Measurements from ENCODE around the gene IFNGR1.

Gene IFNGR1

DNA sequence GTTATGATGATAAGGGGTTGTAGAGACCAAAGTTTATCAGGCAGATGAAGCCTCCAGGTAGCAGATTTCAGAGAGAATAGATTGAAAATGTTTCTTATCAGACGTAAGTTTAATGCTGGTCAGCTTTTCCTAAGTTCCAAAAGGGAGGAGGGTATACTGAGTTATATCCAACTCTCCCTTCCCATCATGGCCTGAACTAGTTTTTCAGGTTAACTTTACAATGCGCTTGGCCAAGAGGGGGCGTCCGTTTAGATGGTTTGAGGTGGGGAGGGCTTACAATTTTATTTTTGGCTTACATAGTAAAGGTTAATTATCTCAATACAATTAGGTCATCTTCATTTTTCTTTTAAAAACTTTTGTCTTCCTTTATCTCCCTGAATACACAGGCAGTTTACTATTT, 26.4 kb downstream of the IFNGR1 start:
- H3K4ac ChIP-seq (ENCODE audit: low read length), result no peak overlapping the region
- no peak overlapping the region for H2AFZ ChIP-seq (ENCODE audit: low read length)
- no peak overlapping the region for H2BK12ac ChIP-seq (ENCODE audit: low read length)
- H2BK15ac ChIP-seq (ENCODE audit: low read length), result no peak overlapping the region
- no CpG with 5 or more reads among the region's 4 CpGs for WGBS, 2 donors (ENCODE audit: extremely low coverage in 2 of 2, insufficient read length in 2 of 2, insufficient replicate concordance in 1 of 2)
- no peaks in the 10 kb centered on the region for H3K79me1 ChIP-seq (ENCODE audit: low read depth, low read length)
- H3K4me2 ChIP-seq (ENCODE audit: insufficient read depth, low read length, poor library complexity, severe bottlenecking), result no peak overlapping the region
- H3K18ac ChIP-seq (ENCODE audit: low read length), result no peak overlapping the region
- no peak for DNase-seq (ENCODE audit: low spot score)
- peaks cover 0 to 11% of the 10 kb centered on the region in 2 donors for H3K36me3 ChIP-seq (replicated peaks in 1 of 2; ENCODE audit: control insufficient read depth in 2 of 2, insufficient read depth in 2 of 2, low read length in 2 of 2)
- no peak overlapping the region for H2BK120ac ChIP-seq (ENCODE audit: low read depth, low read length)
- H3K27ac ChIP-seq (replicated peaks; ENCODE audit: low read length), result no peak overlapping the region
- no peak overlapping the region for H2BK5ac ChIP-seq (ENCODE audit: low read length)
- no peak overlapping the region for H4K91ac ChIP-seq (ENCODE audit: low read depth, low read length, poor library complexity)
- H3K14ac ChIP-seq (ENCODE audit: low read length), result no peak overlapping the region
- peaks cover 4 to 5% of the 10 kb centered on the region in 2 donors for H3K9me3 ChIP-seq (replicated peaks in 1 of 2; ENCODE audit: control insufficient read depth in 2 of 2, insufficient read depth in 1 of 2, low read depth in 1 of 2, low read length in 2 of 2)
- H3K4me3 ChIP-seq (ENCODE audit: low read length in 2 of 2), result no peak overlapping the region
- H2AK5ac ChIP-seq (ENCODE audit: low read depth, low read length), result no peak overlapping the region
- H3K9ac ChIP-seq (ENCODE audit: low read depth, low read length, poor library complexity), result no peak overlapping the region
- H3K27me3 ChIP-seq (ENCODE audit: control insufficient read depth in 3 of 3, insufficient read depth in 3 of 3, low read depth in 1 of 3, low read length in 3 of 3), result no peaks in the 10 kb centered on the region
- H3K4me1 ChIP-seq (ENCODE audit: control insufficient read depth in 2 of 2, insufficient read depth in 1 of 2, low read depth in 1 of 2, low read length in 2 of 2), result no peaks in the 10 kb centered on the region
- H4K8ac ChIP-seq (ENCODE audit: low read depth, low read length), result no peak overlapping the region
- H3K23ac ChIP-seq (ENCODE audit: low read depth, low read length, poor library complexity), result no peak overlapping the region

- Histone ChIP-seq H3K18ac (ENCODE audit: low read length) (no peak overlapping the region), H3K4me3 (ENCODE audit: low read length in 2 of 2) (no peak overlapping the region), H2BK120ac (ENCODE audit: low read depth, low read length) (no peak overlapping the region), H2BK5ac (ENCODE audit: low read length) (no peak overlapping the region), H3K14ac (ENCODE audit: low read length) (no peak overlapping the region), H2AK5ac (ENCODE audit: low read depth, low read length) (no peak overlapping the region), H3K4ac (ENCODE audit: low read length) (no peak overlapping the region), H3K27me3 (ENCODE audit: control insufficient read depth in 3 of 3, insufficient read depth in 3 of 3, low read depth in 1 of 3, low read length in 3 of 3) (no peaks in the 10 kb centered on the region), H3K23ac (ENCODE audit: low read depth, low read length, poor library complexity) (no peak overlapping the region), H3K4me1 (ENCODE audit: control insufficient read depth in 2 of 2, insufficient read depth in 1 of 2, low read depth in 1 of 2, low read length in 2 of 2) (no peaks in the 10 kb centered on the region), H3K27ac (replicated peaks; ENCODE audit: low read length) (no peak overlapping the region), H2AFZ (ENCODE audit: low read length) (no peak overlapping the region), H3K9me3 (replicated peaks in 1 of 2; ENCODE audit: control insufficient read depth in 2 of 2, insufficient read depth in 1 of 2, low read depth in 1 of 2, low read length in 2 of 2) (peaks cover 4 to 11% of the 10 kb centered on the region in 2 donors), H4K8ac (ENCODE audit: low read depth, low read length) (no peak overlapping the region), H3K36me3 (replicated peaks in 1 of 2; ENCODE audit: control insufficient read depth in 2 of 2, insufficient read depth in 2 of 2, low read length in 2 of 2) (no peaks in the 10 kb centered on the region), H2BK12ac (ENCODE audit: low read length) (no peak overlapping the region), H4K91ac (ENCODE audit: low read depth, low read length, poor library complexity) (no peak overlapping the region), H3K79me1 (ENCODE audit: low read depth, low read length) (no peaks in the 10 kb centered on the region), H3K4me2 (ENCODE audit: insufficient read depth, low read length, poor library complexity, severe bottlenecking) (no peak overlapping the region), H2BK15ac (ENCODE audit: low read length) (no peak overlapping the region), H3K9ac (ENCODE audit: low read depth, low read length, poor library complexity) (no peak overlapping the region)
- no CpG with 5 or more reads among the region's 1 CpG for WGBS, 2 donors (ENCODE audit: extremely low coverage in 2 of 2, insufficient read length in 2 of 2, insufficient replicate concordance in 1 of 2)
- no peak for DNase-seq (ENCODE audit: low spot score)
These were observed 27.5 kb downstream of the IFNGR1 start for GRCh38 chr6:137191670-137192069.

DNA sequence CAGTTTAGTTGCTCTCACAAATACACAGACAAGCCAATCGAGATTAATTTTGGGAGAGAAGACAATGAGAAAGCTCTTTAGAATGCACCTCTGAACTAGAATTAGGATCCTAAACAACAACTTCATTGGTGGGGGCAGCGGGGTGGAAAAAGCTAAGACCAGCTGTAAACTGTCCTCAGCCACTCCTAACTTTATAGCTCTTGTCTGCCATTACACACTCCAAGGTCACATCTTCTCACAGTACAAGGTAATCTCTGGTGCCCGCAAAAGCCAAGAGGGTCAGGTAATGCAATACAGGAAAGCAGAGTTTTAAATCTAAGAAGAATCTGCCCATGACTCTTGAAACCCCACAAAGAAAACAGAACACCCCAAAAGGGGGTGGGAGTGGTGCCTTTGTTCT, 27.9 kb downstream of the IFNGR1 start:
- Histone ChIP-seq H3K18ac (ENCODE audit: low read length) (no peak overlapping the region), H3K27ac (replicated peaks; ENCODE audit: low read length) (no peak overlapping the region), H3K9ac (ENCODE audit: low read depth, low read length, poor library complexity) (no peak overlapping the region), H3K27me3 (ENCODE audit: control insufficient read depth in 3 of 3, insufficient read depth in 3 of 3, low read depth in 1 of 3, low read length in 3 of 3) (no peaks in the 10 kb centered on the region), H4K91ac (ENCODE audit: low read depth, low read length, poor library complexity) (no peak overlapping the region), H2BK15ac (ENCODE audit: low read length) (no peak overlapping the region), H2BK5ac (ENCODE audit: low read length) (no peak overlapping the region), H4K8ac (ENCODE audit: low read depth, low read length) (no peak overlapping the region), H3K4ac (ENCODE audit: low read length) (no peak overlapping the region), H3K36me3 (replicated peaks in 1 of 2; ENCODE audit: control insufficient read depth in 2 of 2, insufficient read depth in 2 of 2, low read length in 2 of 2) (no peaks in the 10 kb centered on the region), H3K14ac (ENCODE audit: low read length) (no peak overlapping the region), H3K4me1 (ENCODE audit: control insufficient read depth in 2 of 2, insufficient read depth in 1 of 2, low read depth in 1 of 2, low read length in 2 of 2) (no peaks in the 10 kb centered on the region), H3K4me3 (ENCODE audit: low read length in 2 of 2) (no peak overlapping the region), H2BK120ac (ENCODE audit: low read depth, low read length) (no peak overlapping the region), H2BK12ac (ENCODE audit: low read length) (no peak overlapping the region), H3K9me3 (replicated peaks in 1 of 2; ENCODE audit: control insufficient read depth in 2 of 2, insufficient read depth in 1 of 2, low read depth in 1 of 2, low read length in 2 of 2) (peaks cover 4 to 13% of the 10 kb centered on the region in 2 donors), H3K23ac (ENCODE audit: low read depth, low read length, poor library complexity) (no peak overlapping the region), H2AK5ac (ENCODE audit: low read depth, low read length) (no peak overlapping the region), H2AFZ (ENCODE audit: low read length) (no peak overlapping the region), H3K79me1 (ENCODE audit: low read depth, low read length) (no peaks in the 10 kb centered on the region), H3K4me2 (ENCODE audit: insufficient read depth, low read length, poor library complexity, severe bottlenecking) (no peak overlapping the region)
- no CpG with 5 or more reads among the region's 3 CpGs for WGBS, 2 donors (ENCODE audit: extremely low coverage in 2 of 2, insufficient read length in 2 of 2, insufficient replicate concordance in 1 of 2)
- DNase-seq (ENCODE audit: low spot score), result no peak

DNA sequence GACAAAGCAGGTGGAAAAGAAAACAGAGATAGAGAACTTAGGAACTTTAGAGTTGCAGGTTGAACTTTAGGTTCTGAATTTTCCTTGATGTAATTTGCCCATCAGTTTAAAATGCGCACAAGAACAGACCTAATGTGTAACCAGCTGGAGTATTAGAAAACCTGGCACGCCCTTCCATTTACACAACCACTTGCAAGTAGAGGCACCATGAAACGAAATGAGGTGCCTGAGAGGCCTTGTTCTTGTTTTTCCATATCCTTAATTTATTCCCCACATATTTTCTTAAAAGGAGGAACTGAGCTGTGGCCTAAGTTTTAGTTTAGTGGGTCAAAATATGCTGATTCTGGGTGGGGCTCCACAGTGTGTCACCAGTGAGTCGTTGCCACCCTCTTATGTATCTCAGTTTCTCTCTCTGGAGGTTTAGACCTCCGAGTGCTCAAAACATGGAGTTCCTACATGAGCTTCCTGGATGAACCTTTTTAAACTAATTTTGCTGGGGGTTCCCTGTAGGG, 28.5 kb downstream of the IFNGR1 start:
- Histone ChIP-seq H2BK120ac (ENCODE audit: low read depth, low read length) (no peak overlapping the region), H3K27ac (replicated peaks; ENCODE audit: low read length) (no peak overlapping the region), H3K4ac (ENCODE audit: low read length) (no peak overlapping the region), H3K18ac (ENCODE audit: low read length) (no peak overlapping the region), H3K4me1 (ENCODE audit: control insufficient read depth in 2 of 2, insufficient read depth in 1 of 2, low read depth in 1 of 2, low read length in 2 of 2) (no peaks in the 10 kb centered on the region), H3K9ac (ENCODE audit: low read depth, low read length, poor library complexity) (no peak overlapping the region), H3K4me3 (ENCODE audit: low read length in 2 of 2) (no peak overlapping the region), H3K14ac (ENCODE audit: low read length) (no peak overlapping the region), H2BK5ac (ENCODE audit: low read length) (no peak overlapping the region), H3K9me3 (replicated peaks in 1 of 2; ENCODE audit: control insufficient read depth in 2 of 2, insufficient read depth in 1 of 2, low read depth in 1 of 2, low read length in 2 of 2) (peaks cover 4 to 18% of the 10 kb centered on the region in 2 donors), H3K4me2 (ENCODE audit: insufficient read depth, low read length, poor library complexity, severe bottlenecking) (no peak overlapping the region), H4K91ac (ENCODE audit: low read depth, low read length, poor library complexity) (no peak overlapping the region), H4K8ac (ENCODE audit: low read depth, low read length) (no peak overlapping the region), H2AFZ (ENCODE audit: low read length) (no peak overlapping the region), H2AK5ac (ENCODE audit: low read depth, low read length) (no peak overlapping the region), H3K27me3 (ENCODE audit: control insufficient read depth in 3 of 3, insufficient read depth in 3 of 3, low read depth in 1 of 3, low read length in 3 of 3) (no peaks in the 10 kb centered on the region), H3K79me1 (ENCODE audit: low read depth, low read length) (no peaks in the 10 kb centered on the region), H2BK15ac (ENCODE audit: low read length) (no peak overlapping the region), H3K23ac (ENCODE audit: low read depth, low read length, poor library complexity) (no peak overlapping the region), H2BK12ac (ENCODE audit: low read length) (no peak overlapping the region), H3K36me3 (replicated peaks in 1 of 2; ENCODE audit: control insufficient read depth in 2 of 2, insufficient read depth in 2 of 2, low read length in 2 of 2) (no peaks in the 10 kb centered on the region)
- no peak for DNase-seq (ENCODE audit: low spot score)
- WGBS, 2 donors (ENCODE audit: extremely low coverage in 2 of 2, insufficient read length in 2 of 2, insufficient replicate concordance in 1 of 2), result no CpG with 5 or more reads among the region's 5 CpGs

All from neuronal stem cell (in vitro differentiated cells).